Neural cell (in vitro differentiated cells): ENCODE results near the gene HHLA2.

Source experiments
- CTCF ChIP-seq: fragments of 450-650 bp; IDR thresholded peaks from 2 replicates; pipeline ENCODE4 v1.5.1; 2014; ENCODE audit warnings: antibody characterized with exemption, mild to moderate bottlenecking, moderate library complexity; ENCODE audit not compliant: poor library complexity, severe bottlenecking
- EP300 ChIP-seq: fragments of 450-650 bp; conservative IDR thresholded peaks from 2 replicates; pipeline ENCODE4 v1.6.1; 2014; ENCODE audit warnings: antibody characterized with exemption, mild to moderate bottlenecking, moderate library complexity; ENCODE audit not compliant: poor library complexity, severe bottlenecking
- EZH2 ChIP-seq: fragments of 200-600, 300-800 bp; shearing (Covaris generic), sonication (generic); IDR thresholded peaks from 2 replicates; pipeline ENCODE4 v1.6.1; 2014; ENCODE audit warnings: antibody characterized with exemption, low read length, borderline replicate concordance, mild to moderate bottlenecking; ENCODE audit not compliant: insufficient read depth, poor library complexity, severe bottlenecking
- POLR2AphosphoS5 ChIP-seq: IDR thresholded peaks from 2 replicates; pipeline ENCODE4 v1.6.1; 2012
- RAD21 ChIP-seq: fragments of 450-650 bp; conservative IDR thresholded peaks from 2 replicates; pipeline ENCODE4 v1.6.1; 2014; ENCODE audit warnings: antibody characterized with exemption, mild to moderate bottlenecking, moderate library complexity
- SMC3 ChIP-seq: fragments of 450-650 bp; conservative IDR thresholded peaks from 2 replicates; pipeline ENCODE4 v1.6.1; 2014; ENCODE audit warnings: antibody characterized with exemption, mild to moderate bottlenecking, moderate library complexity; ENCODE audit not compliant: poor library complexity
- TAF1 ChIP-seq: IDR thresholded peaks from 2 replicates; pipeline ENCODE4 v1.6.1; 2012; ENCODE audit warnings: low read depth
- TF ChIP-seq, protein P1 (sequence below): IDR thresholded peaks from 2 replicates; pipeline ENCODE4 v1.6.1; 2012; ENCODE audit warnings: borderline replicate concordance

GRCh38 chr3:108377384-108377783, 81.0 kb downstream of the HHLA2 start:
- TF ChIP-seq CTCF (no peak), TAF1 (no peak), POLR2AphosphoS5 (no peak), EP300 (no peak), SMC3 (no peak), RAD21 (no peak), EZH2 (no peak)
- TF ChIP-seq, protein P1, sequence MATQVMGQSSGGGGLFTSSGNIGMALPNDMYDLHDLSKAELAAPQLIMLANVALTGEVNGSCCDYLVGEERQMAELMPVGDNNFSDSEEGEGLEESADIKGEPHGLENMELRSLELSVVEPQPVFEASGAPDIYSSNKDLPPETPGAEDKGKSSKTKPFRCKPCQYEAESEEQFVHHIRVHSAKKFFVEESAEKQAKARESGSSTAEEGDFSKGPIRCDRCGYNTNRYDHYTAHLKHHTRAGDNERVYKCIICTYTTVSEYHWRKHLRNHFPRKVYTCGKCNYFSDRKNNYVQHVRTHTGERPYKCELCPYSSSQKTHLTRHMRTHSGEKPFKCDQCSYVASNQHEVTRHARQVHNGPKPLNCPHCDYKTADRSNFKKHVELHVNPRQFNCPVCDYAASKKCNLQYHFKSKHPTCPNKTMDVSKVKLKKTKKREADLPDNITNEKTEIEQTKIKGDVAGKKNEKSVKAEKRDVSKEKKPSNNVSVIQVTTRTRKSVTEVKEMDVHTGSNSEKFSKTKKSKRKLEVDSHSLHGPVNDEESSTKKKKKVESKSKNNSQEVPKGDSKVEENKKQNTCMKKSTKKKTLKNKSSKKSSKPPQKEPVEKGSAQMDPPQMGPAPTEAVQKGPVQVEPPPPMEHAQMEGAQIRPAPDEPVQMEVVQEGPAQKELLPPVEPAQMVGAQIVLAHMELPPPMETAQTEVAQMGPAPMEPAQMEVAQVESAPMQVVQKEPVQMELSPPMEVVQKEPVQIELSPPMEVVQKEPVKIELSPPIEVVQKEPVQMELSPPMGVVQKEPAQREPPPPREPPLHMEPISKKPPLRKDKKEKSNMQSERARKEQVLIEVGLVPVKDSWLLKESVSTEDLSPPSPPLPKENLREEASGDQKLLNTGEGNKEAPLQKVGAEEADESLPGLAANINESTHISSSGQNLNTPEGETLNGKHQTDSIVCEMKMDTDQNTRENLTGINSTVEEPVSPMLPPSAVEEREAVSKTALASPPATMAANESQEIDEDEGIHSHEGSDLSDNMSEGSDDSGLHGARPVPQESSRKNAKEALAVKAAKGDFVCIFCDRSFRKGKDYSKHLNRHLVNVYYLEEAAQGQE: no peak
